Duodenal mucosa (tissue), 2 donors: ENCODE results near the gene KCNG3.
A peak's percentile ranks its signal among the peaks of the same experiment; 100 is the strongest.

Source experiments
- H3K27ac ChIP-seq: one replicate; pipeline ENCODE4 v1.7.0; 2013; ENCODE audit warnings: low read depth, low read length
- H3K27me3 ChIP-seq, 2 donors: one replicate each; pipeline ENCODE4 v1.7.0; 2013; ENCODE audit warnings: low read length in 2 of 2, control low read depth in 1 of 2; ENCODE audit not compliant: insufficient read depth in 2 of 2, control insufficient read depth in 1 of 2
- H3K36me3 ChIP-seq, 2 donors: one replicate each; pipeline ENCODE4 v1.7.0; 2013; ENCODE audit warnings: low read length in 2 of 2, control low read depth in 1 of 2; ENCODE audit not compliant: insufficient read depth in 2 of 2, control insufficient read depth in 1 of 2
- H3K4me1 ChIP-seq, 2 donors: one replicate each; pipeline ENCODE4 v1.7.0; 2013; ENCODE audit warnings: low read length in 2 of 2, control low read depth in 1 of 2; ENCODE audit not compliant: insufficient read depth in 2 of 2, control insufficient read depth in 1 of 2
- H3K4me3 ChIP-seq, 2 donors: one replicate each; pipeline ENCODE4 v1.7.0; 2013; ENCODE audit warnings: low read length in 2 of 2, low read depth in 1 of 2
- H3K9ac ChIP-seq, 2 donors: one replicate each; pipeline ENCODE4 v1.7.0; 2013; ENCODE audit warnings: low read length in 2 of 2, low read depth in 1 of 2
- H3K9me3 ChIP-seq, 2 donors: one replicate each; pipeline ENCODE4 v1.7.0; 2013; ENCODE audit warnings: low read length in 2 of 2, control low read depth in 1 of 2; ENCODE audit not compliant: control insufficient read depth in 1 of 2

KCNG3 gene

DNA sequence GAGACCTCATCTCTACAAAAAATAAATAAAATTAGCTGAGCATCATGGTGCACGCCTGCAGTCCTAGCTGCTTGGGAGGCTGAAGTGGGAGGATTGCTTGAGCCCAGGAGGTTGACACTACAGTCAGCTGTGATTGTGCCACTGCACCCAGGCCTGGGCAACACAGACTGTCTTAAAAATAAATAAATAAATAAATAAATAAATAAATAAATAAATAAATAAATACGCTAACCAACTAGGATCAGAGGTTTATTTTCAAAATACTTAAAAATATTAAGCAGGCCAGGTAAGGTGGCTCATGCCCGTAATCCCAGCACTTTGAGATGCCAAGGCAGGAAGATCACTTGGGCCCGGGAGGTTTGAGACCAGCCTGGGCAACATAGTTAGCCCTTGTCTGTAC, 63.6 kb downstream of the KCNG3 start:
- no peak overlapping the region for H3K27ac ChIP-seq
- no peaks in the 10 kb centered on the region for H3K27me3 ChIP-seq
- peaks cover 0 to 3% of the 10 kb centered on the region in 2 donors for H3K4me1 ChIP-seq
- no peaks in the 10 kb centered on the region for H3K9me3 ChIP-seq
- no peak overlapping the region for H3K4me3 ChIP-seq
- H3K9ac ChIP-seq: no peak overlapping the region
- H3K36me3 ChIP-seq: no peaks in the 10 kb centered on the region

GRCh38 chr2:42429352-42429751, 64.4 kb downstream of the KCNG3 start:
- no peaks in the 10 kb centered on the region for H3K36me3 ChIP-seq
- peaks cover 0 to 3% of the 10 kb centered on the region in 2 donors for H3K4me1 ChIP-seq
- no peak overlapping the region for H3K4me3 ChIP-seq
- no peaks in the 10 kb centered on the region for H3K9me3 ChIP-seq
- H3K27ac ChIP-seq: no peak overlapping the region
- H3K27me3 ChIP-seq: no peaks in the 10 kb centered on the region
- no peak overlapping the region for H3K9ac ChIP-seq

DNA sequence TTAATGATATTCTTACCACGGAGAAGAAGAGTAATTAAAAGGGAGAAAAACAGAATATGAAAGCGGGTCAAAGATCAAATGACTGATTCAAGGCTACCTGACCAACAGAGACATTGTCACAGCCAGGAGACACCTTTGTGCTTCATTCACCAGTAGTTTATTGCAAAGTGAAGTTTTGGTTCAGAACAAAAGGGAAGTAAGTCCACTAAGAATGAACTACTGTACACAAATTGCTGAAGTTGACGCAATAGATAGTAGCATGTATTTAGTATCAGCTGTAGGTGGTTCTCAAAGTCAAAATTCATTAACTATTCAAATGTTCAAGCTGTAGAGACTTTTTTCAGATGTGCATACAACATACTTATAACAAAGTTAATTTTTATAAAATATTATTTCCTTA, 68.1 kb downstream of the KCNG3 start:
- H3K4me1 ChIP-seq: peaks cover 0 to 3% of the 10 kb centered on the region in 2 donors
- no peaks in the 10 kb centered on the region for H3K9me3 ChIP-seq
- H3K27me3 ChIP-seq: no peaks in the 10 kb centered on the region
- no peak overlapping the region for H3K27ac ChIP-seq
- H3K36me3 ChIP-seq: no peaks in the 10 kb centered on the region
- no peak overlapping the region for H3K4me3 ChIP-seq
- no peak overlapping the region for H3K9ac ChIP-seq

DNA sequence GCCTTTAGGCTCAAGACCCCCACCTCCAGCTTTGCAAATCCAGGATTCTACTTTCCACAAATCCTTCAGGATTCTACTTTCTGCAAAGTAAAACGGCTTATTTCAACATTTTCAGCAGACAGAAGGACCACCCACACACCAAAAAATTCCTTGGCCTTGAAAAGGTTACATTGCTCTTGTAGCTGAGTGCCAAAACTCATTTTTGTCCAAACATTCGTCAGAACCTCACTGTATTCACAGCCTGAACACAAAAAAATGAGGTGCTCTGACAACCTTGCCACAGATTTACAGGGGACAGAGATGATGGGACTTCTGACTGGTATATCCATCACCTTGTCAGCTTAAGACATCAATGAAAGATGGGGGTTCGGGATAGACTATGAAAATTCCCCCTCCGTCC, 69.7 kb downstream of the KCNG3 start:
- Histone ChIP-seq H3K9ac (no peak overlapping the region), H3K27me3 (no peaks in the 10 kb centered on the region), H3K4me1 (peaks cover 0 to 3% of the 10 kb centered on the region in 2 donors), H3K27ac (no peak overlapping the region), H3K4me3 (no peak overlapping the region), H3K36me3 (no peaks in the 10 kb centered on the region), H3K9me3 (no peaks in the 10 kb centered on the region)

- no peak overlapping the region for H3K9ac ChIP-seq
- peaks cover 0 to 3% of the 10 kb centered on the region in 2 donors for H3K4me1 ChIP-seq
- H3K4me3 ChIP-seq: no peak overlapping the region
- no peaks in the 10 kb centered on the region for H3K9me3 ChIP-seq
- no peaks in the 10 kb centered on the region for H3K36me3 ChIP-seq
- no peaks in the 10 kb centered on the region for H3K27me3 ChIP-seq
- no peak overlapping the region for H3K27ac ChIP-seq
Measured at GRCh38 chr2:42421601-42422239, 72.1 kb downstream of the KCNG3 start.

DNA sequence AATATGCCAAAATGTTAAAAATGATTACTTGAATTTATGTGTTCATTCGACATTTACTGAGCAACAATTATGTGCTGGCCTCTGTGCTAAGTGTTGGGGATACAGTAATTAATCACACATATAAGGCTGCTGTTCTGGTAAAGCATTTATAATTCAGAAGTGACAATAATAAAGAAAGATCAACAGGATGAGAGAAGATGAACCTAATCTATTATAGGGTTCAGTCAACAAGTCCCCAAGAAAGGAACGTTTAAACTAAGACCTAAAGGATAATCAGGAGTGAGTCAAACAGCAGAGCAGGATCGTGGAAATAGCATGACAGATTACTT, 72.7 kb downstream of the KCNG3 start:
- H3K36me3 ChIP-seq: no peaks in the 10 kb centered on the region
- H3K27ac ChIP-seq: no peak overlapping the region
- H3K4me1 ChIP-seq: peaks cover 0 to 3% of the 10 kb centered on the region in 2 donors
- no peaks in the 10 kb centered on the region for H3K27me3 ChIP-seq
- no peak overlapping the region for H3K9ac ChIP-seq
- no peaks in the 10 kb centered on the region for H3K9me3 ChIP-seq
- H3K4me3 ChIP-seq: no peak overlapping the region

DNA sequence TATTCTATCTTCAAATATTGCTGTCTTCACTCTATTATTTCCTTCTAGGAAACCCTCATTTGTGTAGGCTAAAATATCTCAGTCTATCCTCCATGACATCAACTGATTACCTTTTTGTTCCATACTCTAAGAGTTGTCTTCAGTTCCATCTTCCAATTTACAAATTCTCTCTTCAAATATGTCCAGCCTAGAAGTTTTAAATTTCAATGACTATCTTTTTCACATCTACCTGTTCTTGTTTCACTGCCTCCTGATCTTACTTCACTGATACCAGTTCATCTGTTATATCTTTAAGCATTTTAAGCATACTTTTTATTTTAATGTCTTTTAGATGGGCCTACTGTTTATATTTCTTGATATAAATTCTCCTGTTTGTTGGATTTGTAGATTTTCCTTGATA, 79.1 kb downstream of the KCNG3 start:
- Histone ChIP-seq H3K27ac (no peak overlapping the region), H3K4me1 (peaks cover 0 to 9% of the 10 kb centered on the region in 2 donors), H3K9me3 (peaks cover 2 to 17% of the 10 kb centered on the region in 2 donors), H3K4me3 (no peak overlapping the region), H3K9ac (no peak overlapping the region), H3K27me3 (no peaks in the 10 kb centered on the region), H3K36me3 (no peaks in the 10 kb centered on the region)

DNA sequence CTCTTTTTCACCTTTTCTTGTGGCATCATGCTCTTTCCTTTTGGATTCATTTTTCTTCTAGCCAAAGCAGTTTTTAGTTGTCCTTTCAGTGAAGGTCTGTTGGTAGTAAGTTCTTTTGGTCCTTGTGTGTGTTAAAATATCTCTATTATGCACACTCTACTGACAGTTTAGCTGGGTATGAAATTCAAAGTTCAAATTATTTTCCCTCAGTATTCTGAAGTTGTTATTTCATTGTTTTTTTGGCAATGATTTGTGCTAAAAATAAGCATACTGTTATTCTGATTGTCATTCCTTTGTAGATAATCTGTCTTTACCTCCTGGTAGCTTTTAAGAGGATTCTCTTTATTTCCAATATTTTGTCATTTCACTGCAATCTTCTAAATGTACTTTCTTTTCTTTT, 79.6 kb downstream of the KCNG3 start:
- no peak overlapping the region for H3K9ac ChIP-seq
- peaks cover 0 to 9% of the 10 kb centered on the region in 2 donors for H3K4me1 ChIP-seq
- H3K36me3 ChIP-seq: no peaks in the 10 kb centered on the region
- no peaks in the 10 kb centered on the region for H3K27me3 ChIP-seq
- H3K27ac ChIP-seq: no peak overlapping the region
- H3K9me3 ChIP-seq: peaks cover 2 to 17% of the 10 kb centered on the region in 2 donors
- H3K4me3 ChIP-seq: no peak overlapping the region

DNA sequence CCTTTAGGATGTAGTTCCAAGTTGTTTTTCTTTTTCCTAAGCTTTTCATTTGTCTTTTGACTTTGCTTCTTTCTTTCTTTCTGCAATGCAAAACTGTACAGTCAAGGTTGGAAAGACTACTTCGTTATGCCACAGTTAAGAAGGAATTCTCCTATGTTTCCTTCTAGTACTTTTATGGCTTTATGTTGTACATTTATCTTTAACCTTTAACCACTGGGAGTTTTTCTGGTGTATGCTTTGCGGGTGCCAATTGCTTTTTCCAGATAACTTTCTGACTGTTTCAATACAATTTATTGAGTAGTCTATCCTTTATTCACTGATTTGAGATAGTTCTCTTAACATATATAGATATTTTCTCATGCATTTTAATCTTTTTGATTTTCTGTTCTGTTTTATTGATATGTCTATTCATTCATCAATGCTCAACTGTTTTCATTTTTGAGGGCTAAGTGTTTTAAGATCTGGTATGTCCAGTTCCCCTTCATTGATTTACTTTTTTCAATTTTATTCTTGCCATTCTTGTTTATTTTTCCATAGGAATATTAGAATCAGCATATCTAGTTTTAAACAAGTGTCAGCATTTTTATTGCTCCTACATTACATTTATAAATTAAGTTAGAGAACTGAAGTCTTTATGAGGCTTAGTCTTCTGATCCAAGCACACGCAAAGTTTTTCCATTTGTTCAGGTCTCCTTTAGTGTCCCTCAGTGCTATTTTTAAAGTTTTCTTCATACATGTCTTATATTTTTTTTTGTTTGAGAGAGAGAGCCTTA, 82.9 kb downstream of the KCNG3 start:
- H3K27ac ChIP-seq: no peak overlapping the region

GRCh38 chr2:42408009-42408408, 85.8 kb downstream of the KCNG3 start:
- Histone ChIP-seq H3K27ac (no peak overlapping the region), H3K9ac (no peak overlapping the region), H3K9me3 (no peaks in the 10 kb centered on the region), H3K4me3 (no peak overlapping the region), H3K36me3 (no peaks in the 10 kb centered on the region), H3K4me1 (peaks cover 0 to 9% of the 10 kb centered on the region in 2 donors), H3K27me3 (no peaks in the 10 kb centered on the region)

More for the DNA sequence above, 82.9 kb downstream of the KCNG3 start:
- no peaks in the 10 kb centered on the region for H3K27me3 ChIP-seq
- H3K4me1 ChIP-seq: peaks cover 0 to 9% of the 10 kb centered on the region in 2 donors
- no peaks in the 10 kb centered on the region for H3K36me3 ChIP-seq
- no peak overlapping the region for H3K9ac ChIP-seq
- peak overlapping the region in 1 of 2 donors; percentile 9 for H3K4me3 ChIP-seq
- H3K9me3 ChIP-seq: peaks cover 2 to 17% of the 10 kb centered on the region in 2 donors
